HCT116 (cell line): ENCODE data around the gene SH3GL3. TPM values are rescaled to one million over a fixed set of nuclear protein-coding genes. Genes with fewer than 3 reads are reported as not detected.

Experiments
- ATAC-seq: fragments of 200-7000 bp; cut with Tn5 transposase; 2 replicates; pipeline ENCODE4 v1.9.1; 2020; ENCODE audit warnings: mild to moderate bottlenecking, moderate library complexity
- BruUV-seq: library from RNA; stranded (reverse); fragments of 400-500 nt; replicated peaks from 2 replicates; lab custom pipeline; 2021; lab: Mats Ljungman, UMichigan
- CTCF ChIA-PET: fragments of 300-600 bp; sonication (Branson Sonifier 250); formaldehyde crosslinking; loops from one replicate; lab custom pipeline; 2021; ENCODE audit warnings: antibody characterized with exemption; lab: Charles Lee
- POLR2A ChIA-PET: fragments of 300-600, 350-600 bp; sonication (Branson Sonifier 250); formaldehyde crosslinking; loops from one replicate; lab custom pipeline; 2021; ENCODE audit warnings: antibody characterized with exemption; lab: Charles Lee
- RAD21 ChIA-PET, 2 experiments: fragments of 300-600 bp; sonication (Branson Sonifier 250); formaldehyde crosslinking; loops; one replicate each; lab custom pipeline; 2023; ENCODE audit warnings: low total read pairs in 2 of 2; ENCODE audit not compliant: uncharacterized antibody in 2 of 2, unreplicated experiment in 2 of 2, low non-redundant PET in 1 of 2; lab: Charles Lee
- DNase-seq: peaks from one replicate; pipeline ENCODE4 v3.0.0-alpha.2; 2010; ENCODE audit warnings: low read depth, low spot score
- H2AFZ ChIP-seq: fragments of 200-600 bp; shearing (Covaris generic), sonication (generic); 2 replicates; pipeline ENCODE4 v1.6.1; 2017; ENCODE audit warnings: low read depth, mixed run types, mixed read lengths, antibody characterized with exemption, low read length; ENCODE audit not compliant: poor library complexity, severe bottlenecking
- H3K27ac ChIP-seq: 2 replicates; pipeline ENCODE4 v1.5.1; 2012; ENCODE audit warnings: low read depth, low read length
- H3K27me3 ChIP-seq: fragments of 200-600 bp; sonication (generic); 2 replicates; pipeline ENCODE4 v1.6.1; 2016; ENCODE audit warnings: mixed run types, low read length, mixed read lengths; ENCODE audit not compliant: insufficient read depth
- H3K36me3 ChIP-seq, 2 experiments: fragments of 200-500 bp in 1 of 2; fragments of 200-600 bp in 1 of 2; sonication (Bioruptor generic) in 1 of 2; sonication (generic) in 1 of 2; 2 replicates each; pipeline versions ENCODE4 v1.5.1 to v1.6.1; 2014 to 2016; ENCODE audit warnings: low read length in 2 of 2, inconsistent platforms in 1 of 2, mixed read lengths in 1 of 2, mixed run types in 1 of 2; ENCODE audit not compliant: insufficient read depth in 2 of 2, control insufficient read depth in 1 of 2
- H3K4me1 ChIP-seq, 2 experiments: fragments of 200-600 bp in 1 of 2; sonication (generic) in 1 of 2; 2 replicates each; pipeline versions ENCODE4 v1.5.1 to v1.6.1; 2012 to 2017; ENCODE audit warnings: low read length in 2 of 2, inconsistent platforms in 1 of 2, mild to moderate bottlenecking in 1 of 2, mixed read lengths in 1 of 2, mixed run types in 1 of 2, moderate library complexity in 1 of 2; ENCODE audit not compliant: insufficient read depth in 2 of 2, control insufficient read depth in 1 of 2
- H3K4me2 ChIP-seq: fragments of 200-600 bp; sonication (generic); 2 replicates; pipeline ENCODE4 v1.6.1; 2017; ENCODE audit warnings: mixed run types, low read length, mixed read lengths
- H3K4me3 ChIP-seq, 2 experiments: fragments of 200-600 bp in 1 of 2; sonication (generic) in 1 of 2; replicated peaks in 1 of 2; 2 replicates each; pipeline ENCODE4 v1.5.1; 2011 to 2016; ENCODE audit warnings: low read length in 2 of 2, control low read depth in 1 of 2, low read depth in 1 of 2, mild to moderate bottlenecking in 1 of 2, mixed read lengths in 1 of 2, mixed run types in 1 of 2
- H3K79me2 ChIP-seq: fragments of 200-600 bp; sonication (generic); 2 replicates; pipeline ENCODE4 v1.6.1; 2017; ENCODE audit warnings: mild to moderate bottlenecking, mixed run types, low read length, moderate library complexity, mixed read lengths; ENCODE audit not compliant: insufficient read depth
- H3K9ac ChIP-seq: fragments of 200-600 bp; sonication (generic); 2 replicates; pipeline ENCODE4 v1.6.1; 2016; ENCODE audit warnings: low read length, mixed read lengths
- H3K9me2 ChIP-seq: fragments of 200-600 bp; sonication (generic), shearing (Covaris generic); 2 replicates; pipeline ENCODE4 v1.6.1; 2017; ENCODE audit warnings: mixed run types, mild to moderate bottlenecking, moderate library complexity; ENCODE audit not compliant: insufficient read depth
- H3K9me3 ChIP-seq, 2 experiments: fragments of 200-500 bp in 1 of 2; fragments of 200-600 bp in 1 of 2; sonication (Bioruptor generic) in 1 of 2; sonication (generic) in 1 of 2; 2 replicates each; pipeline ENCODE4 v1.6.1; 2014 to 2017; ENCODE audit warnings: low read length in 2 of 2, mixed read lengths in 2 of 2, inconsistent platforms in 1 of 2, low read depth in 1 of 2, mild to moderate bottlenecking in 1 of 2, mixed run types in 1 of 2, moderate library complexity in 1 of 2; ENCODE audit not compliant: control insufficient read depth in 1 of 2, insufficient read depth in 1 of 2
- H4K20me1 ChIP-seq: fragments of 200-600 bp; sonication (generic), shearing (Covaris generic); 2 replicates; pipeline ENCODE4 v1.6.1; 2017; ENCODE audit warnings: mixed run types, mild to moderate bottlenecking, moderate library complexity; ENCODE audit not compliant: insufficient read depth
- CEBPB ChIP-seq: IDR thresholded peaks from 2 replicates; pipeline ENCODE4 v1.6.1; 2012; ENCODE audit warnings: low read depth
- CTCF ChIP-seq, 3 experiments: fragments of 200-600 bp in 1 of 3; sonication (generic) in 1 of 3; IDR thresholded peaks in 2 of 3; conservative IDR thresholded peaks in 1 of 3; 2 replicates each; pipeline ENCODE4 v1.5.1; 2012 to 2017; ENCODE audit warnings: low read depth in 2 of 3, low read length in 2 of 3, antibody characterized with exemption in 1 of 3, borderline replicate concordance in 1 of 3, control low read depth in 1 of 3, mild to moderate bottlenecking in 1 of 3, mixed read lengths in 1 of 3, mixed run types in 1 of 3, moderate library complexity in 1 of 3; ENCODE audit not compliant: insufficient read depth in 1 of 3
- EGR1 ChIP-seq: IDR thresholded peaks from 2 replicates; pipeline ENCODE4 v1.6.1; 2012; ENCODE audit warnings: low read depth
- EZH2 ChIP-seq: fragments of 200-600 bp; sonication (generic); IDR thresholded peaks from 2 replicates; pipeline ENCODE4 v1.6.1; 2017; ENCODE audit warnings: antibody characterized with exemption, mixed run types
- EZH2phosphoT487 ChIP-seq: fragments of 200-600 bp; IDR thresholded peaks from 2 replicates; pipeline ENCODE4 v1.6.1; 2018; ENCODE audit warnings: antibody characterized with exemption, borderline replicate concordance
- FOSL1 ChIP-seq: IDR thresholded peaks from 2 replicates; pipeline ENCODE4 v1.6.1; 2012; ENCODE audit warnings: low read depth
- JUND ChIP-seq: IDR thresholded peaks from 2 replicates; pipeline ENCODE4 v1.6.1; 2012
- MAX ChIP-seq: IDR thresholded peaks from 2 replicates; pipeline ENCODE4 v1.6.1; 2012
- POLR2AphosphoS5 ChIP-seq: IDR thresholded peaks from 2 replicates; pipeline ENCODE4 v1.6.1; 2011; ENCODE audit warnings: mild to moderate bottlenecking, low read depth, low read length, moderate library complexity
- RAD21 ChIP-seq: IDR thresholded peaks from 2 replicates; pipeline ENCODE4 v1.6.1; 2012; ENCODE audit warnings: low read depth, mild to moderate bottlenecking
- SP1 ChIP-seq: IDR thresholded peaks from 2 replicates; pipeline ENCODE4 v1.6.1; 2012; ENCODE audit warnings: low read depth
- SRF ChIP-seq: IDR thresholded peaks from 2 replicates; pipeline ENCODE4 v1.6.1; 2012; ENCODE audit warnings: low read depth
- ZFX ChIP-seq: fragments of 450-650 bp; IDR thresholded peaks from 2 replicates; pipeline ENCODE4 v1.6.1; 2017
- ZNF274 ChIP-seq: fragments of 200-500 bp; sonication (Bioruptor generic); IDR thresholded peaks from 2 replicates; pipeline ENCODE4 v1.6.1; 2014; ENCODE audit warnings: mild to moderate bottlenecking, low read depth, low read length, inconsistent platforms
- intact Hi-C: fragments of 100-400 bp; cut with micrococcal nuclease; formaldehyde crosslinking; loops from 2 replicates; pipeline ENCODE4 v1.10.0; 2022
- total RNA-seq: library from RNA; stranded (reverse); gene quantifications from one replicate; pipeline ENCODE4 v1.2.1, GENCODE V29; 2021; ENCODE audit not compliant: unreplicated experiment
- TF ChIP-seq, protein P1 (sequence below): IDR thresholded peaks from 2 replicates; pipeline ENCODE4 v1.6.1; 2012
- TF ChIP-seq, protein P2 (sequence below): IDR thresholded peaks from 2 replicates; pipeline ENCODE4 v1.6.1; 2011; ENCODE audit warnings: mild to moderate bottlenecking, low read length, moderate library complexity; ENCODE audit not compliant: insufficient replicate concordance; ENCODE audit errors: extremely low read depth

Gene SH3GL3
- total RNA-seq, 1 experiment from 2014 or later: 1.3 TPM

- no TSS peak for BruUV-seq
- Histone ChIP-seq H3K27ac (no peak overlapping the region), H3K27me3 (no peaks in the 10 kb centered on the region), H4K20me1 (no peaks in the 10 kb centered on the region), H3K9me3 (no peaks in the 10 kb centered on the region), H3K4me1 (no peaks in the 10 kb centered on the region), H3K9ac (no peak overlapping the region), H3K36me3 (no peaks in the 10 kb centered on the region), H3K79me2 (no peaks in the 10 kb centered on the region), H3K9me2 (no peaks in the 10 kb centered on the region), H2AFZ (no peak overlapping the region), H3K4me3 (no peak overlapping the region), H3K4me2 (no peak overlapping the region)
- RAD21 ChIA-PET: no interaction called here
- POLR2A ChIA-PET: no interaction called here
- TF ChIP-seq EZH2phosphoT487 (no peak), SP1 (no peak), MAX (no peak), FOSL1 (no peak), EZH2 (no peak), POLR2AphosphoS5 (no peak), RAD21 (no peak), CTCF (IDR thresholded peaks at IDR 0.05 in 2 of 3, conservative IDR thresholded peaks at IDR 0.05 in 1 of 3; ENCODE audit: borderline replicate concordance in 1 of 3, insufficient read depth in 1 of 3, low read depth in 2 of 3, low read length in 2 of 3) (no peak), JUND (no peak), SRF (no peak), ZFX (no peak), EGR1 (no peak), ZNF274 (no peak), CEBPB (no peak)
- TF ChIP-seq, protein P1, sequence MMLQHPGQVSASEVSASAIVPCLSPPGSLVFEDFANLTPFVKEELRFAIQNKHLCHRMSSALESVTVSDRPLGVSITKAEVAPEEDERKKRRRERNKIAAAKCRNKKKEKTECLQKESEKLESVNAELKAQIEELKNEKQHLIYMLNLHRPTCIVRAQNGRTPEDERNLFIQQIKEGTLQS: no peak
- TF ChIP-seq, protein P2, sequence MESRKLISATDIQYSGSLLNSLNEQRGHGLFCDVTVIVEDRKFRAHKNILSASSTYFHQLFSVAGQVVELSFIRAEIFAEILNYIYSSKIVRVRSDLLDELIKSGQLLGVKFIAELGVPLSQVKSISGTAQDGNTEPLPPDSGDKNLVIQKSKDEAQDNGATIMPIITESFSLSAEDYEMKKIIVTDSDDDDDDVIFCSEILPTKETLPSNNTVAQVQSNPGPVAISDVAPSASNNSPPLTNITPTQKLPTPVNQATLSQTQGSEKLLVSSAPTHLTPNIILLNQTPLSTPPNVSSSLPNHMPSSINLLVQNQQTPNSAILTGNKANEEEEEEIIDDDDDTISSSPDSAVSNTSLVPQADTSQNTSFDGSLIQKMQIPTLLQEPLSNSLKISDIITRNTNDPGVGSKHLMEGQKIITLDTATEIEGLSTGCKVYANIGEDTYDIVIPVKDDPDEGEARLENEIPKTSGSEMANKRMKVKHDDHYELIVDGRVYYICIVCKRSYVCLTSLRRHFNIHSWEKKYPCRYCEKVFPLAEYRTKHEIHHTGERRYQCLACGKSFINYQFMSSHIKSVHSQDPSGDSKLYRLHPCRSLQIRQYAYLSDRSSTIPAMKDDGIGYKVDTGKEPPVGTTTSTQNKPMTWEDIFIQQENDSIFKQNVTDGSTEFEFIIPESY: no peak
- intact Hi-C loops: no loop called here
- CTCF ChIA-PET: no interaction called here
- DNase-seq (no peak), ATAC-seq (no peak)
These were observed 57.2 kb downstream of the SH3GL3 start for GRCh38 chr15:83504365-83504764.
